PFSK-1 (cell line): ENCODE data around the gene GLRB.

Experiments used
- REST ChIP-seq, 2 experiments: IDR thresholded peaks; 2 replicates each; pipeline versions ENCODE4 v1.6.1 to v1.8.0; 2011 to 2012; ENCODE audit warnings: low read depth in 2 of 2, low read length in 2 of 2, control low read depth in 1 of 2, inconsistent platforms in 1 of 2, mild to moderate bottlenecking in 1 of 2, moderate library complexity in 1 of 2; ENCODE audit not compliant: insufficient read depth in 1 of 2
- TAF1 ChIP-seq: IDR thresholded peaks from 2 replicates; pipeline ENCODE4 v1.6.1; 2012; ENCODE audit warnings: low read length, control low read depth, borderline replicate concordance; ENCODE audit not compliant: insufficient read depth

DNA sequence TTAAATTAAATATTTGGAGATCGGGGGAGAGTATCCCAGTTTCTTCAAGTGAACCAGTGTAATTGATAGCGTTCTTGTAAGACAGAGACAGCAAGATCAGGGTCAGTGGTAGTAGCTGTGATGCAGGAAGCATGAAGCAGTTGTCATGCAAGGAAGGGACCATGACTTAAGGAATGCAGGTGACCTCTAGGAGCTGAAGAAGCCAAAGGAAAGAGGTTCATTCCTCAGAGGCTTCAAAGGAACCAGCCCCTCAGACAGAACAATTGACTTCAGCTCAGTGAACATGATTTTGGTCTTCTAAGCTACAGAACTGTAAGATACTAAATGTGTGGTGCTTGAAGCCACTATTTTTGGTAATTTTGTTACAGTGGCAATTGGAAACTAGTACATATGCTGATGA, 51.6 kb downstream of the GLRB start:
- no peak for TF ChIP-seq REST (IDR thresholded peaks at IDR 0.05; ENCODE audit: insufficient read depth in 1 of 2, low read depth in 2 of 2, low read length in 2 of 2)
- no peak for TF ChIP-seq TAF1
